Astrocyte (in vitro differentiated cells and primary cell): ENCODE measurements around the gene ELP2. TPM values are rescaled to one million over a fixed set of nuclear protein-coding genes. Genes with fewer than 3 reads are reported as not detected.

Experiments used
- DNase-seq: peaks from one replicate; pipeline ENCODE4 v3.0.0-alpha.2; 2010; ENCODE audit warnings: low read depth
- FAIRE-seq: peaks from 2 replicates; lab custom pipeline; 2011; peaks lifted over from hg19 to GRCh38; lab: Jason Lieb, UNC
- H2AFZ ChIP-seq: 2 replicates; pipeline ENCODE4 v1.6.0; 2012; ENCODE audit warnings: low read depth, low read length, inconsistent platforms
- H3K27ac ChIP-seq: 2 replicates; pipeline ENCODE4 v1.5.1; 2011; ENCODE audit warnings: low read depth, low read length, inconsistent platforms
- H3K27me3 ChIP-seq: 2 replicates; pipeline ENCODE4 v1.6.0; 2011; ENCODE audit warnings: low read length, inconsistent platforms; ENCODE audit not compliant: insufficient read depth
- H3K36me3 ChIP-seq: 2 replicates; pipeline ENCODE4 v1.5.1; 2011; ENCODE audit warnings: low read length, inconsistent platforms; ENCODE audit not compliant: insufficient read depth
- H3K4me1 ChIP-seq: 2 replicates; pipeline ENCODE4 v1.5.1; 2011; ENCODE audit warnings: low read length, inconsistent platforms; ENCODE audit not compliant: insufficient read depth
- H3K4me2 ChIP-seq: 2 replicates; pipeline ENCODE4 v1.6.0; 2012; ENCODE audit warnings: low read length, inconsistent platforms
- H3K4me3 ChIP-seq: 2 replicates; pipeline ENCODE4 v1.5.1; 2011; ENCODE audit warnings: low read depth, mild to moderate bottlenecking, low read length, inconsistent platforms; ENCODE audit not compliant: insufficient read depth
- H3K79me2 ChIP-seq: 2 replicates; pipeline ENCODE4 v1.6.0; 2012; ENCODE audit warnings: mild to moderate bottlenecking, low read length, inconsistent platforms; ENCODE audit not compliant: insufficient read depth
- H3K9ac ChIP-seq: 2 replicates; pipeline ENCODE4 v1.6.0; 2012; ENCODE audit warnings: mild to moderate bottlenecking, low read length, inconsistent platforms
- H3K9me3 ChIP-seq: 2 replicates; pipeline ENCODE4 v1.5.1; 2012; ENCODE audit warnings: low read depth, mild to moderate bottlenecking, low read length, inconsistent platforms; ENCODE audit not compliant: insufficient read depth
- H4K20me1 ChIP-seq: 2 replicates; pipeline ENCODE4 v1.6.0; 2012; ENCODE audit warnings: low read length, inconsistent platforms; ENCODE audit not compliant: insufficient read depth
- H3K27ac Mint-ChIP-seq: one replicate; pipeline ENCODE4 v1.8.0; 2021; ENCODE audit warnings: mild to moderate bottlenecking, mixed read lengths; ENCODE audit not compliant: unreplicated experiment
- H3K27me3 Mint-ChIP-seq: one replicate; pipeline ENCODE4 v1.8.0; 2021; ENCODE audit warnings: low read depth, mixed read lengths; ENCODE audit not compliant: unreplicated experiment
- H3K36me3 Mint-ChIP-seq: one replicate; pipeline ENCODE4 v1.8.0; 2021; ENCODE audit warnings: low read depth, mixed read lengths; ENCODE audit not compliant: unreplicated experiment
- H3K4me1 Mint-ChIP-seq: one replicate; pipeline ENCODE4 v1.8.0; 2021; ENCODE audit warnings: low read depth, mixed read lengths; ENCODE audit not compliant: unreplicated experiment
- H3K4me3 Mint-ChIP-seq: one replicate; pipeline ENCODE4 v1.8.0; 2021; ENCODE audit warnings: mild to moderate bottlenecking, moderate library complexity, mixed read lengths; ENCODE audit not compliant: unreplicated experiment
- H3K9me3 Mint-ChIP-seq: one replicate; pipeline ENCODE4 v1.8.0; 2021; ENCODE audit warnings: mild to moderate bottlenecking, mixed read lengths; ENCODE audit not compliant: unreplicated experiment
- EZH2 ChIP-seq: IDR thresholded peaks from 2 replicates; pipeline ENCODE4 v1.6.1; 2012; ENCODE audit warnings: mild to moderate bottlenecking, low read length, inconsistent platforms; ENCODE audit not compliant: insufficient read depth
- total RNA-seq: library from RNA; stranded (reverse); gene quantifications from 2 replicates; pipeline ENCODE4 v1.2.1, GENCODE V29; 2021
- TF ChIP-seq, protein P1 (sequence below): IDR thresholded peaks from 2 replicates; pipeline ENCODE4 v1.5.1; 2011; ENCODE audit warnings: low read depth, mild to moderate bottlenecking, inconsistent platforms, low read length, moderate library complexity; ENCODE audit not compliant: insufficient read depth

The ELP2 gene
- total RNA-seq, 1 donor from 2014 or later, result 99.8 TPM

DNA sequence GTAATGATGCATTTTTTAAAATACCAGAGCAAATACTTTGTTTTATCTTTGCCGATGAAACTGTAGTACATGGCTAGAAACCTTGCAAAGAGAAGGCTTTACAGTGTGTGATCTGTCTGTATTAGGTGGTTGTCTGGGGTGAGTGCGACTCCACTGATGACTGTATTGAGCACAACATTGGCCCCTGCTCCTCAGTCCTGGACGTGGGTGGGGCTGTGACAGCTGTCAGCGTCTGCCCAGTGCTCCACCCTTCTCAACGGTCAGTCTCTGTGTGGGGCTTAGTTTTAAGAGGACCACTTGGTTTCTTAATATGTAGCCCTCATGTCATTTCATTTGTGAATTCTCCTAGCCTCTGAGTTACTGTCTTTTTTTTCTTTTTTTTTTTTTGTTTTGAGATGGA is 40.2 kb downstream of the ELP2 start:
- no peak for FAIRE-seq
- Histone ChIP-seq H3K36me3 (peaks cover 38% of the 10 kb centered on the region), H3K4me1 (no peaks in the 10 kb centered on the region), H3K4me3 (no peak overlapping the region), H3K79me2 (no peaks in the 10 kb centered on the region), H4K20me1 (peaks cover 5% of the 10 kb centered on the region), H3K4me2 (no peak overlapping the region), H3K9ac (no peak overlapping the region), H3K9me3 (no peaks in the 10 kb centered on the region), H3K27ac (no peak overlapping the region), H3K27me3 (no peaks in the 10 kb centered on the region), H2AFZ (no peak overlapping the region)
- Mint-ChIP-seq H3K36me3 (peaks cover 25% of the 10 kb centered on the region), H3K4me3 (no peak overlapping the region), H3K9me3 (no peaks in the 10 kb centered on the region), H3K27ac (no peak overlapping the region), H3K4me1 (no peaks in the 10 kb centered on the region), H3K27me3 (no peaks in the 10 kb centered on the region)
- DNase-seq, result no peak
- no peak for TF ChIP-seq EZH2
- TF ChIP-seq, protein P1, sequence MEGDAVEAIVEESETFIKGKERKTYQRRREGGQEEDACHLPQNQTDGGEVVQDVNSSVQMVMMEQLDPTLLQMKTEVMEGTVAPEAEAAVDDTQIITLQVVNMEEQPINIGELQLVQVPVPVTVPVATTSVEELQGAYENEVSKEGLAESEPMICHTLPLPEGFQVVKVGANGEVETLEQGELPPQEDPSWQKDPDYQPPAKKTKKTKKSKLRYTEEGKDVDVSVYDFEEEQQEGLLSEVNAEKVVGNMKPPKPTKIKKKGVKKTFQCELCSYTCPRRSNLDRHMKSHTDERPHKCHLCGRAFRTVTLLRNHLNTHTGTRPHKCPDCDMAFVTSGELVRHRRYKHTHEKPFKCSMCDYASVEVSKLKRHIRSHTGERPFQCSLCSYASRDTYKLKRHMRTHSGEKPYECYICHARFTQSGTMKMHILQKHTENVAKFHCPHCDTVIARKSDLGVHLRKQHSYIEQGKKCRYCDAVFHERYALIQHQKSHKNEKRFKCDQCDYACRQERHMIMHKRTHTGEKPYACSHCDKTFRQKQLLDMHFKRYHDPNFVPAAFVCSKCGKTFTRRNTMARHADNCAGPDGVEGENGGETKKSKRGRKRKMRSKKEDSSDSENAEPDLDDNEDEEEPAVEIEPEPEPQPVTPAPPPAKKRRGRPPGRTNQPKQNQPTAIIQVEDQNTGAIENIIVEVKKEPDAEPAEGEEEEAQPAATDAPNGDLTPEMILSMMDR, result no peak

DNA sequence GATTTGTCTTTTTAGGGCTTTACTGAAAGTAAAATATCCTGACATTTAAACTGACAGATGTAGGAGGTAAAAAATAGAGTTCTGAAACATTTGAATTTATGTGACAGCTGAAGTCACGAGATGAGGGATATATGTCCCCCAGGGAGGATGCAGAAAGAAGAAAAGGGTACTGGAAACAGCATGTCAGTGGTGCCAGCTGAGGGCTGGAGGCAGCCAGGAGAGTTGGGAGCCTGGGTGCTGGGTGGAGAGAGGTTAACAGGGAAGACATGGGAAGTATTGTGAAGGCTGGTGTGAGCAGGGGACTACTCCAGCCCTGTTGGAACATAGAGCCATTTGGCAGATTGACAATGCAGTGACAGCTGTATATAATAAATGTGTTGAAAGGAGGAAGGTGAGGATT is 45.8 kb downstream of the ELP2 start:
- TF ChIP-seq EZH2, result no peak
- TF ChIP-seq, protein P1, result no peak
- Mint-ChIP-seq H3K36me3 (peaks cover 12% of the 10 kb centered on the region), H3K9me3 (no peaks in the 10 kb centered on the region), H3K27me3 (no peaks in the 10 kb centered on the region), H3K27ac (no peak overlapping the region), H3K4me3 (peak overlapping the region; percentile 45), H3K4me1 (no peaks in the 10 kb centered on the region)
- Histone ChIP-seq H2AFZ (no peak overlapping the region), H3K4me2 (no peak overlapping the region), H3K4me3 (no peak overlapping the region), H3K4me1 (peaks cover 14% of the 10 kb centered on the region), H3K27ac (no peak overlapping the region), H3K9ac (no peak overlapping the region), H3K9me3 (no peaks in the 10 kb centered on the region), H4K20me1 (peaks cover 5% of the 10 kb centered on the region), H3K36me3 (peaks cover 34% of the 10 kb centered on the region), H3K27me3 (no peaks in the 10 kb centered on the region), H3K79me2 (no peaks in the 10 kb centered on the region)
- no peak for FAIRE-seq
- DNase-seq, result no peak

DNA sequence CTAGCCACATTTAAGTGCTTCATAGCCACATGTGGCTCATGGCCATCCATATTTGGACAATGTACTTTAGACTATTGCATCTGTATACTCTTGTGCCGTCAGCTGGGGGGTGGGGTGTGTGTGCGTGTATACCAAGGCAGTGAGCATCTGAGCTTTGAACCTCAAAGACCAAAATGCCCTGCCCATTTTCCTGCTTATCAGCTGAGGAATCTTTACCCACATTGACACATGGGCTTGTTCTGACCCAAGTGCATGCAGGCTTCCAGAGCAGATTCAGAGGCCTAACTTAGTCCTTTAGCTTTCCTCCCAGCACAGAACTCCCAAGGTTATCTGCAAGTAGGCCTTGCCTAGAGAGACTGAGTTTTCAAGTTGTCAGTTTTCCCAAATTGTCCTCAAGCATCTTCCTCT is 46.5 kb downstream of the ELP2 start:
- Histone ChIP-seq H3K9me3 (no peaks in the 10 kb centered on the region), H3K9ac (peak overlapping the region; percentile 66), H3K79me2 (no peaks in the 10 kb centered on the region), H4K20me1 (peaks cover 5% of the 10 kb centered on the region), H3K36me3 (peaks cover 28% of the 10 kb centered on the region), H3K27ac (peak overlapping the region; percentile 79), H3K4me1 (peaks cover 14% of the 10 kb centered on the region), H3K27me3 (no peaks in the 10 kb centered on the region), H3K4me2 (no peak overlapping the region), H2AFZ (no peak overlapping the region), H3K4me3 (no peak overlapping the region)
- Mint-ChIP-seq H3K27me3 (no peaks in the 10 kb centered on the region), H3K4me3 (no peak overlapping the region), H3K36me3 (peaks cover 8% of the 10 kb centered on the region), H3K9me3 (no peaks in the 10 kb centered on the region), H3K27ac (no peak overlapping the region), H3K4me1 (no peaks in the 10 kb centered on the region)
- FAIRE-seq (no peak), DNase-seq (no peak)
- TF ChIP-seq, protein P1, result no peak
- TF ChIP-seq EZH2, result no peak
